CD4-positive, alpha-beta T cell (primary cell): Measurements from ENCODE around the gene SLC38A9. TPM values are rescaled to one million over a fixed set of nuclear protein-coding genes. Genes with fewer than 3 reads are reported as not detected.

Source experiments
- ATAC-seq: fragments of 200-7000 bp; cut with Tn5 transposase; one replicate; pipeline ENCODE4 v1.10.0; 2022; ENCODE audit warnings: mild to moderate bottlenecking; ENCODE audit not compliant: poor library complexity
- CTCF ChIA-PET: fragments of 350-600 bp; sonication (Branson Sonifier 250); formaldehyde crosslinking; loops from one replicate; lab custom pipeline; 2021; ENCODE audit warnings: antibody characterized with exemption, inconsistent platforms; lab: Charles Lee
- POLR2A ChIA-PET: fragments of 350-600 bp; sonication (Branson Sonifier 250); formaldehyde crosslinking; loops from one replicate; lab custom pipeline; 2021; ENCODE audit warnings: antibody characterized with exemption, inconsistent platforms; lab: Charles Lee
- DNase-seq, 14 experiments: peaks; one replicate each; pipeline ENCODE4 v3.0.0-alpha.2; 2013 to 2020; ENCODE audit warnings: mixed read lengths in 2 of 14
- H3K27ac ChIP-seq, 2 donors: one replicate each; pipeline versions ENCODE4 v1.5.1 to v1.7.0; 2013; ENCODE audit warnings: low read length in 2 of 2, low read depth in 1 of 2, mild to moderate bottlenecking in 1 of 2
- H3K27me3 ChIP-seq, 2 experiments: 1 replicate in 1 of 2; 2 replicates in 1 of 2; pipeline versions ENCODE4 v1.6.1 to v1.7.0; 2013; ENCODE audit warnings: low read length in 2 of 2, control low read depth in 1 of 2, mild to moderate bottlenecking in 1 of 2, moderate library complexity in 1 of 2; ENCODE audit not compliant: insufficient read depth in 2 of 2, control insufficient read depth in 1 of 2
- H3K36me3 ChIP-seq: one replicate; pipeline ENCODE4 v1.6.1; 2013; ENCODE audit warnings: low read length, control low read depth; ENCODE audit not compliant: insufficient read depth
- H3K4me1 ChIP-seq: one replicate; pipeline ENCODE4 v1.6.1; 2013; ENCODE audit warnings: low read length, control low read depth; ENCODE audit not compliant: insufficient read depth
- H3K4me3 ChIP-seq: one replicate; pipeline ENCODE4 v1.5.1; 2013; ENCODE audit warnings: mild to moderate bottlenecking, low read length, moderate library complexity
- H3K9me3 ChIP-seq, 2 experiments: 1 replicate in 1 of 2; 2 replicates in 1 of 2; pipeline versions ENCODE4 v1.6.1 to v1.7.0; 2013; ENCODE audit warnings: low read length in 2 of 2, mild to moderate bottlenecking in 2 of 2, control low read depth in 1 of 2, moderate library complexity in 1 of 2; ENCODE audit not compliant: control insufficient read depth in 1 of 2, insufficient read depth in 1 of 2
- H3K27ac Mint-ChIP-seq: one replicate; pipeline ENCODE4 v1.8.0; 2020; ENCODE audit warnings: mixed read lengths
- H3K27me3 Mint-ChIP-seq: one replicate; pipeline ENCODE4 v1.8.0; 2021; ENCODE audit warnings: mixed read lengths
- H3K36me3 Mint-ChIP-seq: one replicate; pipeline ENCODE4 v1.8.0; 2021; ENCODE audit warnings: low read depth, mixed read lengths
- H3K4me1 Mint-ChIP-seq: one replicate; pipeline ENCODE4 v1.8.0; 2021; ENCODE audit warnings: low read depth, mixed read lengths
- H3K4me3 Mint-ChIP-seq: one replicate; pipeline ENCODE4 v1.8.0; 2020; ENCODE audit warnings: mild to moderate bottlenecking, mixed read lengths
- H3K9me3 Mint-ChIP-seq: one replicate; pipeline ENCODE4 v1.8.0; 2020; ENCODE audit warnings: mixed read lengths
- intact Hi-C, 2 experiments: fragments of 100-400 bp; cut with DNase I in 1 of 2; cut with micrococcal nuclease in 1 of 2; formaldehyde crosslinking; loops; one replicate each; pipeline versions ENCODE4 v1.15.1 to v1.9.0; 2023 to 2025; cut with DNase I, micrococcal nuclease
- total RNA-seq, 174 experiments: library from RNA in 2 of 174; stranded (reverse) in 2 of 174; gene quantifications; one replicate each; pipeline ENCODE4 v1.2.3 and lab custom pipeline; 2021 to 2026
- TF ChIP-seq, protein P1 (sequence below): fragments of 200-600 bp; IDR thresholded peaks from one replicate; pipeline ENCODE4 v1.8.0; 2022; ENCODE audit warnings: antibody characterized with exemption, mild to moderate bottlenecking

SLC38A9 gene
- total RNA-seq, 2 experiments from 2014 or later: 10.0 to 10.3 TPM

DNA sequence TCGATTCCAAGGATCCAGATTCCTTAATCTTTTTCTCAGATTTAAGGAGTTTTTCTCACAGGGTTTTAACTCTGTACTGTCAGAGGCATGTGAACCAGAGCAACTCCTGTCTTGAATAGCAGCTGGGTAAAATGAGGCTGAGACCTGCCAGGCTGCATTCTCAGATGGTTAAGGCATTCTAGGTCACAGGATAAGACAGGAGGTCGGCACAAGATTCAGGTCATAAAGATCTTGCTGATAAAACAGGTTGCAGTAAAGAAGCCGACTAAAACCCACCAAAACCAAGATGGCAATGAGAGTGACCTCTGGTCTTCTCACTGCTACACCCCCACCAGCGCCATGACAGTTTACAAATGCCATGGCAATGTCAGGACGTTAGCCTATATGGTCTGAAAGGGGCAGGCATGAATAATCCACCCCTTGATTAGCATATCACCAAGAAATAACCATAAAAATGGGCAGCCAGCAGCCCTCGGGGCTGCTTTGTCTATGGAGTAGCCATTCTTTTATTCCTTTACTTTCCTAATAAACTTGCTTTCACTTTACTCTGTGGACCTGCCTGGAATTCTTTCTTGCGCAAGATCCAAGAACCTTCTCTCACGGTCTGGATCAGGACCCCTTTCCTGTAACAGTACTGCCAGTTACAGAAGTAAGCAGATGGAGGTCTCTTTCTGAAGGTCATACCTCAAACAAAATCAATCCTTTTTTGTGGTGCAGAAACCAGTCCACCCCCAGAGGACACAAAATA is 87.1 kb downstream of the SLC38A9 start:
- Mint-ChIP-seq H3K4me3 (no peak overlapping the region), H3K4me1 (no peaks in the 10 kb centered on the region), H3K9me3 (no peaks in the 10 kb centered on the region), H3K27ac (no peak overlapping the region), H3K36me3 (peaks cover 22% of the 10 kb centered on the region), H3K27me3 (no peaks in the 10 kb centered on the region)
- DNase-seq (no peak), ATAC-seq (no peak)
- no peak overlapping the region for H3K4me3 ChIP-seq
- ChIA-PET CTCF (no interaction called here), POLR2A (no interaction called here)
- TF ChIP-seq, protein P1, sequence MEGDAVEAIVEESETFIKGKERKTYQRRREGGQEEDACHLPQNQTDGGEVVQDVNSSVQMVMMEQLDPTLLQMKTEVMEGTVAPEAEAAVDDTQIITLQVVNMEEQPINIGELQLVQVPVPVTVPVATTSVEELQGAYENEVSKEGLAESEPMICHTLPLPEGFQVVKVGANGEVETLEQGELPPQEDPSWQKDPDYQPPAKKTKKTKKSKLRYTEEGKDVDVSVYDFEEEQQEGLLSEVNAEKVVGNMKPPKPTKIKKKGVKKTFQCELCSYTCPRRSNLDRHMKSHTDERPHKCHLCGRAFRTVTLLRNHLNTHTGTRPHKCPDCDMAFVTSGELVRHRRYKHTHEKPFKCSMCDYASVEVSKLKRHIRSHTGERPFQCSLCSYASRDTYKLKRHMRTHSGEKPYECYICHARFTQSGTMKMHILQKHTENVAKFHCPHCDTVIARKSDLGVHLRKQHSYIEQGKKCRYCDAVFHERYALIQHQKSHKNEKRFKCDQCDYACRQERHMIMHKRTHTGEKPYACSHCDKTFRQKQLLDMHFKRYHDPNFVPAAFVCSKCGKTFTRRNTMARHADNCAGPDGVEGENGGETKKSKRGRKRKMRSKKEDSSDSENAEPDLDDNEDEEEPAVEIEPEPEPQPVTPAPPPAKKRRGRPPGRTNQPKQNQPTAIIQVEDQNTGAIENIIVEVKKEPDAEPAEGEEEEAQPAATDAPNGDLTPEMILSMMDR: no peak
- H3K27ac ChIP-seq: no peak overlapping the region
- intact Hi-C loops: no loop called here
- no peaks in the 10 kb centered on the region for H3K27me3 ChIP-seq
- H3K36me3 ChIP-seq: no peaks in the 10 kb centered on the region
- no peaks in the 10 kb centered on the region for H3K4me1 ChIP-seq
- H3K9me3 ChIP-seq: no peaks in the 10 kb centered on the region

DNA sequence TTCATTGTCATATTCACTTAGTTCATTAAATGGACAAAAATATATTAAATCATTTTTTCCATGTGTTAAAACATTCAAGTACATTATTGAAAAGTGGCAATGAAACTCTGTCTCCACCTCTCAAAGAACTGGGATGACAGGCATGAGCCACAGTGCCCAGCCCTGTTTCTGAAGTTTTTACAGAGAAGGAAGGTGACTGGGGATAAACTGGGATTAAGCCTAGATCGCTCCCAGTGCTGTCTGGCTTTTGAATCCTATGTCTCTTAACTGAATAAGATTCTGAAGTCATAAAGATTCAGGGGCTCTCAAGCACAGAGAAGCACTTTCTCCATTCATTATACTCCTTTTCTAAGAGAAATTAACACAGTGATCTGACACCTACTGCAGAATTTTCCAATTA is 88.3 kb downstream of the SLC38A9 start:
- intact Hi-C loops: no loop called here
- Mint-ChIP-seq H3K4me1 (no peaks in the 10 kb centered on the region), H3K27ac (no peak overlapping the region), H3K36me3 (peaks cover 22% of the 10 kb centered on the region), H3K9me3 (no peaks in the 10 kb centered on the region), H3K27me3 (no peaks in the 10 kb centered on the region), H3K4me3 (no peak overlapping the region)
- no peak overlapping the region for H3K27ac ChIP-seq
- H3K36me3 ChIP-seq: no peaks in the 10 kb centered on the region
- H3K4me3 ChIP-seq: no peak overlapping the region
- H3K27me3 ChIP-seq: no peaks in the 10 kb centered on the region
- DNase-seq (no peak), ATAC-seq (no peak)
- H3K4me1 ChIP-seq: no peaks in the 10 kb centered on the region
- POLR2A ChIA-PET: no interaction called here
- no peaks in the 10 kb centered on the region for H3K9me3 ChIP-seq
- CTCF ChIA-PET: no interaction called here
- TF ChIP-seq, protein P1: no peak

DNA sequence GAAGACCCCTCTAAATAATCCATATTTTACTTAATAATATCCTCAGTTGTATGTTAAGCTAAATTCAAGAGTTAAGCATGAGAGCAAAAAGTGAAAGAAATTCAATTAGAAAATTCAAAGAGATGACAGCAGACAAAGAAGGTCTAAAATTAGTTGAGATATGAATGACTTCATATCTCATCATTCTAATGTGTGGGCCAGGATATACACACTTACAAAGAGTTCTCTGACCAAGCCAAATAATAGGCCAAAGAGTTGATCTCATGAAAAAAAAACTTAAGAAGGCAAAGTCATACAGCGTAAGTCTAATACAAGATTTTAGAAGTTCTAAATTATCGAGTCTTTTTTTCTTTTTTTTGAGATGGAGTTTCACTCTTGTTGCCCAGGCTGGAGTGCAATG is 89.7 kb downstream of the SLC38A9 start:
- Histone ChIP-seq H3K36me3 (no peaks in the 10 kb centered on the region), H3K4me3 (no peak overlapping the region), H3K27me3 (no peaks in the 10 kb centered on the region), H3K27ac (no peak overlapping the region), H3K9me3 (no peaks in the 10 kb centered on the region), H3K4me1 (no peaks in the 10 kb centered on the region)
- intact Hi-C loops: no loop called here
- H3K27ac Mint-ChIP-seq: no peak overlapping the region
- no peaks in the 10 kb centered on the region for H3K9me3 Mint-ChIP-seq
- no peak for DNase-seq
- no peaks in the 10 kb centered on the region for H3K27me3 Mint-ChIP-seq
- ATAC-seq: no peak
- peaks cover 17% of the 10 kb centered on the region for H3K36me3 Mint-ChIP-seq
- ChIA-PET POLR2A (no interaction called here), CTCF (no interaction called here)
- TF ChIP-seq, protein P1: no peak
- H3K4me3 Mint-ChIP-seq: no peak overlapping the region
- no peaks in the 10 kb centered on the region for H3K4me1 Mint-ChIP-seq
